HG03097 (cell line): ENCODE results near the gene C3AR1.
"Not testable (repeated sequence)": the region's sequence is repeated elsewhere in the genome, so short reads cannot be mapped to it uniquely, and the experiment has no call there.

Source experiments
- ATAC-seq: cut with Tn5 transposase; IDR thresholded peaks from one replicate; pipeline ENCODE4 v1.9.1; 2021; ENCODE audit not compliant: unreplicated experiment, low FRiP score

Gene C3AR1

DNA sequence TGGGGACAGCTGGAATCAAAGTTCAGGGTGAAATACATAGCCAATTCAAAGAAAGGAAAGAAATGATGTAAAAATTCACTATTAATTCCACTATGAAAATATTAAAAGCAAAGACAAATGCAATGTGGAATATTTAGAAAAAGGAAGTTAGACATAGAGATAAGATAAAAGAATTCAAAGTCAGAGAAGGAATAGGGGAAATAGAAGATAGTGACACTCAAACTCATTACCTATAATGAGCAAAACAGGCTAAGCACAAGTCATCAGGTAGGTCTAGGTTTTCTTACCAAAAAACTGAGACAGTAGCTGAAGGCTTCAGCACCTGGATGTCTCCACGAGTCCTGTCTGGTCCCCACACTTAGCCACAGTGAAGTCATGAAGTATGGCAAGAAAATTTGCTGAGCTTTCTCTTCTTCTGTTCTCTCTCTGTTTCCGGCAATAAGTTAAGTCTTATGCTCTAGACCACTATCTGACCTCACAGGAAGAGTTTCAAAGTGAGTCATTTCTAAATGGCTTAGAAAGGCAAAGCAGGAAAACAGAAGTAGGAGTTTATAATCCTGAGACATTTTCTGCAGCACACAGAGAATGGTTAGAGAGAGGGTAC lies at the start of gene C3AR1:
Gene C3AR1, minus strand, starts transcription at position 369 of the 604 bp plus-strand sequence. CDS start 6,174 bp downstream, outside the sequence.
- peak; percentile 84 for ATAC-seq

DNA sequence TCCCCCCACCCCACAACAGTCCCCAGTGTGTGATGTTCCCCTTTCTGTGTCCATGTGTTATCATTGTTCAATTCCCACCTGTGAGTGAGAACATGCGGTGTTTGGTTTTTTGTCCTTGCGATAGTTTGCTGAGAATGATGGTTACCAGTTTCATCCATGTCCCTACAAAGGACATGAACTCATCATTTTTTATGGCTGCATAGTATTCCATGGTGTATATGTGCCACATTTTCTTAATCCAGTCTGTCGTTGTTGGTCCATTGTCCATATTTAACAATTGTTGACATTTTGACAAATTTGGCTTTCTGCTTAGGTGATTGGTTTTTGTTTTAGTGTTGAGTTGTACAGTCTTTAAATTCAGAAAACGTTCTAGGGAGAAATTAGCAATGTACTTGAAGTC lies 47.0 kb upstream of the C3AR1 start:
- not testable (repeated sequence) for ATAC-seq

DNA sequence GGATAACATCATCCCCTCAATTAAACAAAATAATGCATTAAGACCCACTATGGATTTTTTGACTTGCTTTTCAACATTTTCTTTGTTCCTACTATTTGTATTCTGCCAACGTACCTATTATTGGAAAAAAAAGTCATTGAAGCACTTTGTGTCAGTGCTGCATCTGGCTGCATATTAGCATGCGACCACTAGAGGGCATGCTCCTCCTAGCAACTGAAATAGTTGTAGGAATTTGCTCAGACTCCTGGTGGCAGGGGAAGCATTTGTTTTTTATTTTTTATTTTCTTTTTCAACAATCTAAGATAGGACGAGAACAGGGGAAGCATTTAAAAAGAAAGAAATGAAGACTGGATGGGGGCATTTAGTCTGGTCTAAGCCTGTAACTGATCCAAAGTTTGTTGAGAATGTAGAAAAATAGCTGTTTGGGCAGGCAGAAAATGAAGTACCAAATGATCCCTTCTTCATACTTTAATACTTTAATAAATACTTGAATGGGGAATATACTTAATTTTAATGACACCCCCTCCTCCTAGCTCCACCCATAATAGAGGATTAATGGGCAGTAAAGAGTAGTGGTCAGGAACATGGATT lies 42.7 kb upstream of the C3AR1 start:
- ATAC-seq: no peak

DNA sequence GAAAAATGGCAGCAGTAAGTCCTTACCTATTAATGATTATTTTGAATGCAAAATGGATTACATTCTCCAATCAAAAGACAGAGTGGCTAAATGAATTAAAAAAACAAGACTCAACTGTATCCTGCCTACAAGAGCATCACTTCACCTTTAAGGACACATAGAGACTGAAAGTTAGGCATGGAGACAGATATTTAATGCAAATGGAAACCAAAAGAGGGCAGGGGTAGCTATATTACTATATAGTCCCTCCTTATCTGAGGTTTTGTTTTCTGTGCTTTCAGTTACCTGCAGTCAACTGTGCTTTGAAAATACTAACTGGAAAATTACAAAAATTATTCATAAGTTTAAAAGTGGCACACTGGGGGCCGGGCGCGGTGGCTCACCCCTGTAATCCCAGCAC lies 33.1 kb upstream of the C3AR1 start:
- no peak for ATAC-seq

- ATAC-seq: no peak
Observed at GRCh38 chr12:8096281-8096915, 30.2 kb upstream of the C3AR1 start.

DNA sequence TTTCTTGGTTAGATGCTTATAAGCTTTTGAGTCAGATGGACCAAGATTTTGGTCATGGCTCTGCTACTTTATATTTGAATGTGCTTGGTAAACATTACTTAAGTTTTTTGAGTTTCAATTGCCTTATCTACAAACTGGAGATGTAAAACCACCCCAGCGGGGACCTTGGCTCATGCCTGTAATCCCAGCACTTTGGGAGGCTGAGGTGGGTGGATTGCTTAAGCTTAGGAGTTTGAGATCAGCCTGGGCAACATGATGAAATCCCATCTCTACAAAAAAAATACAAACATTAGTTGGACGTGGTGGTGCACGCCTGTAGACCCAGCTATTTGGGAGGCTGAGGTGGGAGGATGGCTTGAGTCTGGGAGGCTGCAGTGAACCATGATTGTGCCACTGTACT lies 27.1 kb upstream of the C3AR1 start:
- ATAC-seq: no peak

GRCh38 chr12:8089716-8090115 lies 23.6 kb upstream of the C3AR1 start:
- ATAC-seq: no peak

- not testable (repeated sequence) for ATAC-seq
Observed at GRCh38 chr12:8089277-8089676, 23.1 kb upstream of the C3AR1 start.

DNA sequence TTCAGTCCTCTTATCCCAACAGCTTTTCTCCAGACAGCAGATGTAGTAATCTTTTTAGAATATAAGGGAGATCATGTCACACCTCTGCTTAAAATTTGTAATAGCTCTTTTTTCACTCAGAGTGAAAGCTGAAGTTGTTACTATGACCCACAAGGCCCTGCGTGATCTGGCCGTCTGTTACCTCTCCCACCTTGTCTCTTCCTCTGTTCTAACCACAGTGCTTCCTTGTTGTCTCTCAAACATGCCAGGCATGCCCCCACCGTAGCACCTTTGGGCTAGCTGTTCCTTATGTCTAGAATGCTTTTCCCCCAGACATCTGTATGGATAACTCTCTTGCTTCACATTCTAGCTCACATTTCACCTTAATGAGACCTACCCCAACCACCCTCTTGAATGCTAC lies 22.4 kb upstream of the C3AR1 start:
- no peak for ATAC-seq

GRCh38 chr12:8087666-8088065 lies 21.5 kb upstream of the C3AR1 start:
- ATAC-seq: no peak

DNA sequence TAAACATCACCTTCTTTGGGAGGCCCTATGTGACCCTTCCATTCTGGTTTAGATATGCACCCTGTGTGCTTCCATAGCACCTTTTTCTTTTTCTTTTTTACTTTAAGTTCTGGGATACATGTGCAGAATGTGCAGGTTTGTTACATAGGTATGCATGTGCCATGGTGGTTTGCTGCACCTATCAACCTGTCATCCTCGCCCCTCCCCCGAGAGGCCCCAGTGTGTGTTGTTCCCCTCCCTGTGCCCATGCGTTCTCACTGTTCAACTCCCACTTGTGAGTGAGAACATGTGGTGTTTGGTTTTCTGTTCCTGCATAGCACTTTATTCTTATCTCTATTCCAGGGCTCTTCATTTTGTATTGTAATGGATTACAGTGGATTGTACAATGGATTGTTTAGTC lies 18.2 kb upstream of the C3AR1 start:
- ATAC-seq: not testable (repeated sequence)

DNA sequence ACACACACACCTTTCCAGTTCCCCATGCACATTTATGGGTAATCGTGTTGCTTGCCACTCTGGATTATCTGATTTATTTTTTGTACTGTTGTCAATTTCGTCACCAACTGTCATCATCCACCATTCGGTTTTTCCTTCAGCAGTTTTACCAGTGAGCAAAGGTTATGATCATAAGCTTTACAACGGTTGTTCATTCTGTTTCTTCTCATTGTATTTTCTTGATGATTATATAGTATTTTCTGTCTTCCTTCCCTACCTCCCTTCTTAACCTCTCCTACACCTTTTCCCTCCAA lies 16.6 kb upstream of the C3AR1 start:
- ATAC-seq: no peak

GRCh38 chr12:8081251-8081920 lies 15.2 kb upstream of the C3AR1 start:
- no peak for ATAC-seq

GRCh38 chr12:8080120-8080519 lies 14.0 kb upstream of the C3AR1 start:
- no peak for ATAC-seq

DNA sequence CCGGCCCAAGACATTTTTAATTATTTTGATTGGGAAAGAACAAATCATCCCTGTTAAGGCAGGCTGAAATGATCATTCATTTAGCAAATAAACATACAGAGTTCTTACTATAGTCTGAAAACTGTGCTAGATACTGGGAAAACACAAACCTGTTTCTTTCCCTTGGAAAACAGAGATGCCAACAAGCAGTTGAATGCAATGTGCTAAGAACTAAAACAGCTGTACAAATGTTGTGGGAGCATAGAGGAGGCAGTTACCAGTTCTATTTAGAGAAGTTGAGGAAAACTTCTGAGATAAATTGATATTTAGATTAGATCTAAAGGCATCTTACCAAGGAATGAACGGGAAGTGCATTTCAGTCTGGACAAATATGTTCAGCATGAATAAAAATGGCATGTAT lies 12.8 kb upstream of the C3AR1 start:
- ATAC-seq: no peak

GRCh38 chr12:8078398-8078797 lies 12.2 kb upstream of the C3AR1 start:
- no peak for ATAC-seq

DNA sequence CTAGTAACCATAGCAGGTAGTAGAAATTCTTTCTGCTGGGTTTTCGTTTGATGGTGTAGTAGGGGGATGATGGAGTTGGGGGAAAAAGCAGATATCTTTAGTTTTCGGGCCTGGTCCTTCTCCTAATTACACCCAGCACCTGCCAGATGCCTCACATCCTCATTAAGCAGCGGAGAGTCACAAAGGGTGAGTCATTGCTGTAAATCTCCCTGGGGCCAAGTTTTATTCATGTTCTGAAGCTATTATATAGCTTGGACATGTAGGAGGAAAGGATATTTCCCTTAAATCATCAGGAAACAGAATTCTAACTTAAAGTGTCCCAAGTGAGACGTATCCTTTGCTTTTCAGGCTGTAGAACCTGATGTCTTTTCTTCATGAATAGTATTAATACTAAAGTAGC lies 11.0 kb upstream of the C3AR1 start:
- ATAC-seq: no peak

GRCh38 chr12:8076366-8076765 lies 10.2 kb upstream of the C3AR1 start:
- no peak for ATAC-seq

- no peak for ATAC-seq
Observed at GRCh38 chr12:8075935-8076334, 9.8 kb upstream of the C3AR1 start.

DNA sequence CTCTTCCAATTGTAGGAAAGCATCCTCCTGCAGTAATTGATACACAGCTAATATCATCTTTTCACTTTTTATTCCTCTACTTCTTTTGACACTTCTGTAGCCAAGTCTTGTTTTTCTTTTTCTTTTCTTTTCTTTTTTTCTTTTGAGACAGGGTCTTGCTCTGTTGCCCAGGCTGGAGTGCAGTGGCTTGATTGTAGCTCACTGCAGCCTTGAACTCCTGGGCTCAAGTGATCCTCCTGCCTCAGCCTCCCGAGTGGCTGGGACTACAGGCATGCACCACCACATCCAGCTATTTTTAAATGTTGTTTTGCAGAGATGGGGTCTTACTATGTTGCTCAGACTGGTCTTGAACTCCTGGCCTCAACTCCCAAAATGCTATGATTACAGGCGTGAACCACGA lies 5.7 kb upstream of the C3AR1 start:
- not testable (repeated sequence) for ATAC-seq

GRCh38 chr12:8069582-8069981 lies 3.4 kb upstream of the C3AR1 start:
- ATAC-seq: no peak

- ATAC-seq: no peak
Observed at GRCh38 chr12:8064131-8064530, 2.0 kb downstream of the C3AR1 start.
